ENCODE measurements around the gene NCKAP5L.
"Not testable (repeated sequence)": the region's sequence is repeated elsewhere in the genome, so short reads cannot be mapped to it uniquely, and the experiment has no call there.

DNA sequence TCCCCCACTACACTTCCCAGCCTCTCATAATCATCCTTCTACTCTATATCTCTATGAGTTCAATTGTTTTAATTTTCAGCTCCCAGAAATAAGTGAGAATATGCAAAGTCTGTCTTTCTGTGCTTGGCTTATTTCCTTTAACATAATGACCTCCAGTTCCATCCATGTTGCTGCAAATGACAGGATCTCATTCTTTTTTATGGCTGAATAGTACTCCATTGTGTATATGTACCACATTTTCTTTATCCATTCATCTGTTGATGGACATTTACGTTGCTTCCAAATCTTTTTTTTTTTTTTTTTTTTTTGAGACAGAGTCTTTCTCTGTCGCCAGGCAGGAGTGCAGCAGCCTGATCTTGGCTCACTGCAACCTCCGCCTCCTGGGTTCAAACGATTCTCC lies 27.7 kb upstream of the NCKAP5L start:
- TF ChIP-seq, protein P1, sequence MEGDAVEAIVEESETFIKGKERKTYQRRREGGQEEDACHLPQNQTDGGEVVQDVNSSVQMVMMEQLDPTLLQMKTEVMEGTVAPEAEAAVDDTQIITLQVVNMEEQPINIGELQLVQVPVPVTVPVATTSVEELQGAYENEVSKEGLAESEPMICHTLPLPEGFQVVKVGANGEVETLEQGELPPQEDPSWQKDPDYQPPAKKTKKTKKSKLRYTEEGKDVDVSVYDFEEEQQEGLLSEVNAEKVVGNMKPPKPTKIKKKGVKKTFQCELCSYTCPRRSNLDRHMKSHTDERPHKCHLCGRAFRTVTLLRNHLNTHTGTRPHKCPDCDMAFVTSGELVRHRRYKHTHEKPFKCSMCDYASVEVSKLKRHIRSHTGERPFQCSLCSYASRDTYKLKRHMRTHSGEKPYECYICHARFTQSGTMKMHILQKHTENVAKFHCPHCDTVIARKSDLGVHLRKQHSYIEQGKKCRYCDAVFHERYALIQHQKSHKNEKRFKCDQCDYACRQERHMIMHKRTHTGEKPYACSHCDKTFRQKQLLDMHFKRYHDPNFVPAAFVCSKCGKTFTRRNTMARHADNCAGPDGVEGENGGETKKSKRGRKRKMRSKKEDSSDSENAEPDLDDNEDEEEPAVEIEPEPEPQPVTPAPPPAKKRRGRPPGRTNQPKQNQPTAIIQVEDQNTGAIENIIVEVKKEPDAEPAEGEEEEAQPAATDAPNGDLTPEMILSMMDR (IDR thresholded peaks at IDR 0.05): not testable (repeated sequence)
- TF ChIP-seq EP300, POLR2A (IDR thresholded peaks at IDR 0.05): not testable (repeated sequence)

Measured in tibial nerve (tissue), 4 donors.